Measurements from ENCODE around the gene LRP1.

Gene LRP1

DNA sequence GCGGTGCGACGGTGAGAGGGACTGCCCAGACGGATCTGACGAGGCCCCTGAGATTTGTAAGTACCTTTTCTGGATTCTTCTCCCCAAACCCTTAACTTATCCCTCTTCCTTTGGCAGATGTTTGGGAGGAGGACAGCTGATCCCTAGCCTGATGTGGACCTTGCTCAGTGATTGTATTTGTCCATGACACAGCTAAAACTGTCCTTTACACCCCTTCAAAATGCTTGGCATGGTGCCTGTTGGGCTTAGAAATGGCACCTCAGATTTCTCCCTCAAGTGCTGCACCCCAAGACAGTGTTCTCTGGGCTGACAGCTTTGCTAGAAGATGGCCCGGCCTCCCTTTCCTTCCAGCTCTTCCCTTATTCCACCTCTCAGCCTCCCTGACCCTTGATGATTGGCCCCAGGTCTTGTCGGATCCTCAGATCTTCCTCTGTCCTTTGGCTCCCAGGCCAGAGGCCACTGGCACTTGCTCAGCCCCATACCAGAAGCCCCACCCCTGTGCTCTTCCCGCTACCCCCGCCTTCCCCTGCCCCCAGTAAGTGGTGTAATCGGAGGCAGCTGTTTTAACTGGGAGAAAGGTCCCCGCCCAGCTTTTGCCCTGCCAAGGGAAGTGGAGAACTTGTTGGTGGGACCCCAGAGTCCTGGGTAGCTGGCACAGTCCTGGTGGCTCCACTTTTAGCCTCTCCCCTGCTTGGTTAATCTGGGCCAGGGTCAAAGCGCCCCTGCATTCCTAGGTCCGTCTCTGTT lies 10.4 kb downstream of the LRP1 start:
- TF ChIP-seq, protein P1, sequence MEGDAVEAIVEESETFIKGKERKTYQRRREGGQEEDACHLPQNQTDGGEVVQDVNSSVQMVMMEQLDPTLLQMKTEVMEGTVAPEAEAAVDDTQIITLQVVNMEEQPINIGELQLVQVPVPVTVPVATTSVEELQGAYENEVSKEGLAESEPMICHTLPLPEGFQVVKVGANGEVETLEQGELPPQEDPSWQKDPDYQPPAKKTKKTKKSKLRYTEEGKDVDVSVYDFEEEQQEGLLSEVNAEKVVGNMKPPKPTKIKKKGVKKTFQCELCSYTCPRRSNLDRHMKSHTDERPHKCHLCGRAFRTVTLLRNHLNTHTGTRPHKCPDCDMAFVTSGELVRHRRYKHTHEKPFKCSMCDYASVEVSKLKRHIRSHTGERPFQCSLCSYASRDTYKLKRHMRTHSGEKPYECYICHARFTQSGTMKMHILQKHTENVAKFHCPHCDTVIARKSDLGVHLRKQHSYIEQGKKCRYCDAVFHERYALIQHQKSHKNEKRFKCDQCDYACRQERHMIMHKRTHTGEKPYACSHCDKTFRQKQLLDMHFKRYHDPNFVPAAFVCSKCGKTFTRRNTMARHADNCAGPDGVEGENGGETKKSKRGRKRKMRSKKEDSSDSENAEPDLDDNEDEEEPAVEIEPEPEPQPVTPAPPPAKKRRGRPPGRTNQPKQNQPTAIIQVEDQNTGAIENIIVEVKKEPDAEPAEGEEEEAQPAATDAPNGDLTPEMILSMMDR (IDR thresholded peaks at IDR 0.05) = no peak
- Histone ChIP-seq H3K36me3 (no peaks in the 10 kb centered on the region), H3K9me3 (no peaks in the 10 kb centered on the region), H3K27me3 (peaks cover 3% of the 10 kb centered on the region), H3K27ac (no peak overlapping the region), H3K4me3 (ENCODE audit: low read depth in 1 of 2, low read length in 1 of 2) (no peak overlapping the region), H3K4me1 (ENCODE audit: control insufficient read depth in 1 of 2, insufficient read depth in 1 of 2, low read depth in 1 of 2, low read length in 1 of 2) (peaks cover 0 to 3% of the 10 kb centered on the region in 2 experiments)

- no peaks in the 10 kb centered on the region for H3K27me3 ChIP-seq
- peaks cover 0 to 3% of the 10 kb centered on the region in 2 experiments for H3K4me1 ChIP-seq (ENCODE audit: control insufficient read depth in 1 of 2, insufficient read depth in 1 of 2, low read depth in 1 of 2, low read length in 1 of 2)
- TF ChIP-seq, protein P1 (IDR thresholded peaks at IDR 0.05) = no peak
- H3K4me3 ChIP-seq (ENCODE audit: low read depth in 1 of 2, low read length in 1 of 2) = no peak overlapping the region
- no peaks in the 10 kb centered on the region for H3K36me3 ChIP-seq
- no peak overlapping the region for H3K27ac ChIP-seq
- no peaks in the 10 kb centered on the region for H3K9me3 ChIP-seq
These were observed 11.7 kb downstream of the LRP1 start for GRCh38 chr12:57139796-57140649.

DNA sequence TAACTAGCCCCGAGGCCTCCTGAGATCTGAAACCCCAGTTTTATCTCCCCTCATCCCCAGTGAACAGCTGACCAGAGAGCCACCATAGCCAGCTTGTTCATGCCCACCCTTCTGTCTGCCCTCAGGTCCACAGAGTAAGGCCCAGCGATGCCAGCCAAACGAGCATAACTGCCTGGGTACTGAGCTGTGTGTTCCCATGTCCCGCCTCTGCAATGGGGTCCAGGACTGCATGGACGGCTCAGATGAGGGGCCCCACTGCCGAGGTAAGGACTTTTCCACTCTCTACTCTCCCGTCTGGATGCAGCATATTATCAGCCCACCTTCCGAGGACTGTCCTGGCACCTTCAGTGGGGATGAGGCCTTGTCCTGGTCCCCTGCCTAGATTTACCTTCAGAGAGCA lies 13.0 kb downstream of the LRP1 start:
- TF ChIP-seq, protein P1 (IDR thresholded peaks at IDR 0.05) = no peak
- Histone ChIP-seq H3K27me3 (no peaks in the 10 kb centered on the region), H3K27ac (no peak overlapping the region), H3K4me3 (ENCODE audit: low read depth in 1 of 2, low read length in 1 of 2) (no peak overlapping the region), H3K4me1 (ENCODE audit: control insufficient read depth in 1 of 2, insufficient read depth in 1 of 2, low read depth in 1 of 2, low read length in 1 of 2) (peaks cover 0 to 3% of the 10 kb centered on the region in 2 experiments), H3K36me3 (no peaks in the 10 kb centered on the region), H3K9me3 (no peaks in the 10 kb centered on the region)

- Histone ChIP-seq H3K27me3 (no peaks in the 10 kb centered on the region), H3K9me3 (no peaks in the 10 kb centered on the region), H3K36me3 (no peaks in the 10 kb centered on the region), H3K4me3 (ENCODE audit: low read depth in 1 of 2, low read length in 1 of 2) (no peak overlapping the region), H3K27ac (no peak overlapping the region), H3K4me1 (ENCODE audit: control insufficient read depth in 1 of 2, insufficient read depth in 1 of 2, low read depth in 1 of 2, low read length in 1 of 2) (peaks cover 0 to 3% of the 10 kb centered on the region in 2 experiments)
- TF ChIP-seq, protein P1 (IDR thresholded peaks at IDR 0.05) = no peak
These were observed 13.8 kb downstream of the LRP1 start for GRCh38 chr12:57142121-57142520.

DNA sequence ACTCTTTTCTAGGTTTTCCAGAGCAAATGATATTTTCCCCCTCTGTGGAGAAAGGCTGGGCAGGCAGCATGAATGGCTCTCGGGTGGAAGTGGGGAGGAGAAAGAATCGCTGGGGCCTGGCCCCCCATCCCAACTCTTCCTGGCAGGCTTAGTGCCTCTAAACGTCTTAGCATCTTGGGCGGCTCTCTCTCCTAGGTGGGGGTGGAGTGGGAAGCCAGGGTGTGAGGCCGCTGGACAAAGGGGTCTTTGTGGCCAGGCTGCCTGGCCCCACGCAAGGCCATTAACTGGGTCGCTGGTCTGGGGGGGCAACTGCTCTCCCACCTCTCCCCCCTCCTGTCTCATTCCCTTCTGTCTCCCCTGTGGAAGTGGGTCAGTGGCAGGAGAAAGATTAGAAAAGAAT lies 14.4 kb downstream of the LRP1 start:
- Histone ChIP-seq H3K4me3 (ENCODE audit: low read depth in 1 of 2, low read length in 1 of 2) (no peak overlapping the region), H3K36me3 (no peaks in the 10 kb centered on the region), H3K27me3 (no peaks in the 10 kb centered on the region), H3K9me3 (no peaks in the 10 kb centered on the region), H3K4me1 (ENCODE audit: control insufficient read depth in 1 of 2, insufficient read depth in 1 of 2, low read depth in 1 of 2, low read length in 1 of 2) (peaks cover 0 to 3% of the 10 kb centered on the region in 2 experiments), H3K27ac (no peak overlapping the region)
- TF ChIP-seq, protein P1 (IDR thresholded peaks at IDR 0.05) = no peak
